ENCODE measurements around the gene ARHGEF40. TPM values are rescaled to one million over a fixed set of nuclear protein-coding genes. Genes with fewer than 3 reads are reported as not detected.
A peak's percentile ranks its signal among the peaks of the same experiment; 100 is the strongest.

The ARHGEF40 gene
- total and polyA plus RNA-seq, 2 donors (not counting 1 experiment from before 2014, with no cell fraction given): 1.0 to 1.7 TPM

- no peak within 1 kb of the TSS for H2AFZ ChIP-seq (ENCODE audit: insufficient read depth, low read depth, low read length, poor library complexity, severe bottlenecking)
- no peaks in the 10 kb centered on the region for H4K20me1 ChIP-seq (ENCODE audit: control insufficient read depth, insufficient read depth, low read length, poor library complexity, severe bottlenecking)
- POLR2A ChIA-PET: interaction anchor here (1.1 kb wide), 1 partner anchor 112 kb away, joined by 5 read pairs; no protein-coding TSS in a partner anchor
- no peak within 1 kb of the TSS for H3K27ac ChIP-seq (ENCODE audit: low read length in 2 of 2)
- peaks cover 22 to 32% of the 10 kb centered on the region in 2 donors for H3K4me1 ChIP-seq (ENCODE audit: control insufficient read depth in 2 of 2, insufficient read depth in 2 of 2, low read length in 2 of 2)
- H3K27ac Mint-ChIP-seq: peak within 1 kb of the TSS; percentile 59
- ATAC-seq (ENCODE audit: low read depth) (no peak), DNase-seq (no peak)
- H3K27me3 ChIP-seq (replicated peaks in 1 of 4; ENCODE audit: control extremely low read depth in 1 of 4, control insufficient read depth in 3 of 4, insufficient read depth in 4 of 4, low read length in 3 of 4): peaks cover 0 to 29% (median 17%) of the 10 kb centered on the region in 4 experiments
- CTCF ChIA-PET: interaction anchor here (1.0 to 11.8 kb wide), 8 partner anchors 6 to 130 kb away, joined by 3 to 348 read pairs (median 5); no protein-coding TSS in a partner anchor
- no peaks in the 10 kb centered on the region for H3K79me2 ChIP-seq (ENCODE audit: control insufficient read depth, insufficient read depth, low read length)
- H3K4me1 Mint-ChIP-seq: peaks cover 18% of the 10 kb centered on the region
- no peak within 1 kb of the TSS for H3K9ac ChIP-seq (ENCODE audit: low read length)
- H3K4me3 ChIP-seq (ENCODE audit: control extremely low read depth in 1 of 5, extremely low read depth in 1 of 5, insufficient read depth in 1 of 5, low read depth in 2 of 5, low read length in 4 of 5): no peak within 1 kb of the TSS
- H3K4me2 ChIP-seq (replicated peaks; ENCODE audit: low read depth, low read length, poor library complexity, severe bottlenecking): no peak within 1 kb of the TSS
- H3K36me3 ChIP-seq (replicated peaks in 1 of 2; ENCODE audit: control extremely low read depth in 1 of 2, control insufficient read depth in 1 of 2, extremely low read depth in 1 of 2, insufficient read depth in 2 of 2, low read length in 1 of 2): no peaks in the 10 kb centered on the region
- H3K27me3 Mint-ChIP-seq: peaks cover 28% of the 10 kb centered on the region
- peak within 1 kb of the TSS; percentile 38 for H3K4me3 Mint-ChIP-seq
- 100% methylated on average over 2 of the region's 5 CpGs for WGBS (ENCODE audit: insufficient coverage)
- no peaks in the 10 kb centered on the region for H3K9me3 Mint-ChIP-seq (ENCODE audit: insufficient read depth)
- TF ChIP-seq CTCF (IDR thresholded peaks at IDR 0.05) (no peak), EZH2 (IDR thresholded peaks at IDR 0.05; ENCODE audit: borderline replicate concordance, insufficient read depth, low read depth, low read length, poor library complexity, severe bottlenecking) (no peak)
- no peaks in the 10 kb centered on the region for H3K9me3 ChIP-seq (ENCODE audit: control extremely low read depth in 1 of 3, control insufficient read depth in 2 of 3, insufficient read depth in 1 of 3, low read length in 2 of 3)
- intact Hi-C loops (cut with micrococcal nuclease): loop anchor here (5.0 to 10.0 kb wide), 3 partner anchors 281 to 759 kb away; partner anchors contain the start of genes PARP2 and SUPT16H
These were observed 30.8 kb downstream of the ARHGEF40 start, which contains the start of gene TMEM253 for GRCh38 chr14:21100931-21101330. TSS of gene TMEM253 (plus strand) at chr14:21101066. CDS start at chr14:21101344, 278 bp downstream.

GRCh38 chr14:21101802-21102413 is 31.8 kb downstream of the ARHGEF40 start:
- no peak overlapping the region for H3K4me3 Mint-ChIP-seq
- intact Hi-C loops (cut with micrococcal nuclease): loop anchor here (5.0 to 10.0 kb wide), 3 partner anchors 280 to 760 kb away; partner anchors contain the start of genes PARP2 and SUPT16H
- peaks cover 28% of the 10 kb centered on the region for H3K27me3 Mint-ChIP-seq
- H3K27me3 ChIP-seq (replicated peaks in 1 of 4; ENCODE audit: control extremely low read depth in 1 of 4, control insufficient read depth in 3 of 4, insufficient read depth in 4 of 4, low read length in 3 of 4): peaks cover 0 to 29% (median 17%) of the 10 kb centered on the region in 4 experiments
- 60% methylated on average over 1 of the region's 8 CpGs for WGBS (ENCODE audit: insufficient coverage)
- H3K27ac ChIP-seq (ENCODE audit: low read length in 2 of 2): no peak overlapping the region
- DNase-seq (no peak), ATAC-seq (ENCODE audit: low read depth) (no peak)
- no peak overlapping the region for H3K9ac ChIP-seq (ENCODE audit: low read length)
- H3K27ac Mint-ChIP-seq: no peak overlapping the region
- no peak overlapping the region for H2AFZ ChIP-seq (ENCODE audit: insufficient read depth, low read depth, low read length, poor library complexity, severe bottlenecking)
- POLR2A ChIA-PET: no interaction called here
- H3K4me1 ChIP-seq (ENCODE audit: control insufficient read depth in 2 of 2, insufficient read depth in 2 of 2, low read length in 2 of 2): peaks cover 25 to 36% of the 10 kb centered on the region in 2 donors
- CTCF ChIA-PET: interaction anchor here (1.1 to 11.8 kb wide), 8 partner anchors 7 to 113 kb away, joined by 3 to 348 read pairs (median 69); partner anchors contain the start of gene ARHGEF40
- no peak overlapping the region for H3K4me3 ChIP-seq (ENCODE audit: control extremely low read depth in 1 of 5, extremely low read depth in 1 of 5, insufficient read depth in 1 of 5, low read depth in 2 of 5, low read length in 4 of 5)
- H3K4me2 ChIP-seq (replicated peaks; ENCODE audit: low read depth, low read length, poor library complexity, severe bottlenecking): no peak overlapping the region
- H4K20me1 ChIP-seq (ENCODE audit: control insufficient read depth, insufficient read depth, low read length, poor library complexity, severe bottlenecking): no peaks in the 10 kb centered on the region
- no peaks in the 10 kb centered on the region for H3K9me3 ChIP-seq (ENCODE audit: control extremely low read depth in 1 of 3, control insufficient read depth in 2 of 3, insufficient read depth in 1 of 3, low read length in 2 of 3)
- H3K36me3 ChIP-seq (replicated peaks in 1 of 2; ENCODE audit: control extremely low read depth in 1 of 2, control insufficient read depth in 1 of 2, extremely low read depth in 1 of 2, insufficient read depth in 2 of 2, low read length in 1 of 2): no peaks in the 10 kb centered on the region
- H3K4me1 Mint-ChIP-seq: peaks cover 21% of the 10 kb centered on the region
- TF ChIP-seq CTCF (IDR thresholded peaks at IDR 0.05) (no peak), EZH2 (IDR thresholded peaks at IDR 0.05; ENCODE audit: borderline replicate concordance, insufficient read depth, low read depth, low read length, poor library complexity, severe bottlenecking) (no peak)
- H3K79me2 ChIP-seq (ENCODE audit: control insufficient read depth, insufficient read depth, low read length): no peaks in the 10 kb centered on the region
- no peaks in the 10 kb centered on the region for H3K9me3 Mint-ChIP-seq (ENCODE audit: insufficient read depth)

Data from B cell (primary cell).